ENCODE measurements around the gene SF3A2.

Gene SF3A2

DNA sequence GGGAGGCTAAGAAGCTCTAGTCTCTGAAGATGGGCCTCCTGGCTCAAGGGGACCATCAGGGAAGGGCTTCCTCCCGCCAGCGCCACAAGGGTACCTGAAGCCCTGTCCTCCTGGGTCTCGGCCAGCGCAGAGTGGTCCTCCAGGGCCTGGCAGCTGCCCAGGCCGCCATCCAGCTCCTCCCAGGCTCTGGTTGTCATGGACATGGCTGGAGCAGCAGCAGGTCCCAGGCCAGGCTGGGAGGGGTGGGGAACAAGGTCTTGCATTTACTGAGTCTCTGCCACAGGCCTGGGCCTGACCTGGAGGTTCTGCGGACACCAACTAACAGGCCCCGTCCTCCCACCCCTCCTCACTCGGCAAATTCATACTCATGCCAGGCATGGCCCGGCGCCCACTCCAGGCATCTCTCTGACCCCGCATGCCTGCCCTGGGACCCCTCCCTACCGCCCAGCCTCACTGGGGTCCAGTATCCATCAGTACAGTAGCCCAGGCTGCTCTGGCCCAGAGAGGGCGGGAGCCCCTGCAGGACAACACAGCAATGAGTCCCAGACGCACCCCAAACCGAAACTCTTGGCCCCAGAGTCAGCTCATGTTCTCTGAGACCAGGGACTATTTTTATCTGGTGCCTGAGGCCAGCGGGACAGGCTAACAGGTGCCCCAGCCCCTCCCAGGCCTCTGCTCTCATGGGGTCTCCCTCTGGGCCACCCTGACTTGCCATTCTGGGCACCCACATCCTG lies 18.7 kb downstream of the SF3A2 start:
- no peak for DNase-seq

DNA sequence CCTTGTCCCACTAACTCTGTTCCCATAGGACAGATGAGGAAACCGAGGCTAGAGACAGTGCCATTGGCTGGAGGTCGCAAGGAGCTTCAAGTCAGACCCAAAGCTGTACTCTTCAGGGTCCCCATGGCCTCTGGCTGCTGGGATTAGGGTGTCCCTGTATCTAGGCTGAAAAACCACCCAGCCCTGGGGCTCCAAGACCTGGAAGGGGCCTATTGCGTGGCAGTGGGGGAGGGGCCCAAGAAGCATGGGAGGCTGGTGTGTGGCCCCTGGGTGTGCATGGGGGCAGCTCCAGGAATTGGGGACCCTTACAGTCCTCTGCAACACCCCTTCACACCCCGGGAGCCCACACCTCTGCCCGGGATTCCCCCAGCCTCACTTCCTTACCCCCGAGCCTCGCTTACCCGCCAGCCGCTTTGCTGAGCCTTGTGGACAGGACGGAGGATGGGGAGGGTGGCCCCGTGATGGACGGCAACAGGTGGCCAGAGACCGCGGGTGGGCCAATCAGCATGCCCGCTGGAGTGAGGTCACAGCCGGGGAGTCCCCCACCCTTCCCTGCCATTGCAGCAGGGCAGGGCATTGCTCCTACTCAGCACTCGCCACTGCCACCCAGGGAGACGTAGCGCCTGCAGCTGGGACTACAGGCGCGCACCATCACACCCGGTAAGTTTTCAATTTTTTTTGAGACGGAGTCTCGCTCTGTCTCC lies 19.5 kb downstream of the SF3A2 start, which contains the start of gene JSRP1:
JSRP1 (minus strand) TSS at position 436 of the 704 bp plus-strand sequence. CDS start 1,103 bp downstream, outside the sequence.
- no peak for DNase-seq

- DNase-seq, result no peak
Measured at GRCh38 chr19:2259336-2259735, 22.7 kb downstream of the SF3A2 start.

- no peak for DNase-seq
Measured at GRCh38 chr19:2260341-2260805, 23.7 kb downstream of the SF3A2 start.

DNA sequence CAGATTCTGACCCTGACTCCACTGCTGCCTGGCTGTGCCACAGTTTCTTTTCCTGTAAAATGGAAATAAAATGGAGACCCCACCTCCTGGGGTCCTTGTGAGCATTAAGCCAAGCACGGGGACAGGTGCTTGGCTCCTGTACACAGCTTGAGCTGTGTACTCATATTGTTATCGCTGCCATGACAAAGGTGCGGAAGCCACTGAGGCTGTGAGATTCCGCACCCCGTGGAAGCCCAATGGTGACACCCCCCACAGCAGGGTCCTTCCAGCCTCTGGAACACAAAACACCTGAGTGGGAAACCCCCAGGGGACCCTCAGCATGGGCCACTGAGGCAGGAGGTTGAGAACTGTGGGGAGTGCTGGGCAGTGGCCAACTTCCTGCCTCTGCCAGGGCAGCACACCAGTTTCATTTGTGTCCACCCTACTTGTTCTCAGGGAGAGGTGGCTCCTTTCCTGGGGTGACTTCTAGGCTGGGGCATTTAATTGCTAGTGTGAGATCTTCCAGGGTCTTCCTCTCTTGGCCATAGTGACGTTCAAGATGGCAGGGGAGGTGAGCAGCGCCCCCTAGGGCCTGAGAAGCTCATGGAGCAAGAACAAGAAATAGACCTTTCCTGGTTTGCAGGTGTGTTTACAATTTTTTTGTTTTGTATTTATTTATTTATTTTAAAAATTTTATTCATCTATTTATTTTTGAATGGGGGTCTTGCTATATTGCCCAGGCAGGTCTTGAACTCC lies 25.0 kb downstream of the SF3A2 start:
- no peak for DNase-seq

DNA sequence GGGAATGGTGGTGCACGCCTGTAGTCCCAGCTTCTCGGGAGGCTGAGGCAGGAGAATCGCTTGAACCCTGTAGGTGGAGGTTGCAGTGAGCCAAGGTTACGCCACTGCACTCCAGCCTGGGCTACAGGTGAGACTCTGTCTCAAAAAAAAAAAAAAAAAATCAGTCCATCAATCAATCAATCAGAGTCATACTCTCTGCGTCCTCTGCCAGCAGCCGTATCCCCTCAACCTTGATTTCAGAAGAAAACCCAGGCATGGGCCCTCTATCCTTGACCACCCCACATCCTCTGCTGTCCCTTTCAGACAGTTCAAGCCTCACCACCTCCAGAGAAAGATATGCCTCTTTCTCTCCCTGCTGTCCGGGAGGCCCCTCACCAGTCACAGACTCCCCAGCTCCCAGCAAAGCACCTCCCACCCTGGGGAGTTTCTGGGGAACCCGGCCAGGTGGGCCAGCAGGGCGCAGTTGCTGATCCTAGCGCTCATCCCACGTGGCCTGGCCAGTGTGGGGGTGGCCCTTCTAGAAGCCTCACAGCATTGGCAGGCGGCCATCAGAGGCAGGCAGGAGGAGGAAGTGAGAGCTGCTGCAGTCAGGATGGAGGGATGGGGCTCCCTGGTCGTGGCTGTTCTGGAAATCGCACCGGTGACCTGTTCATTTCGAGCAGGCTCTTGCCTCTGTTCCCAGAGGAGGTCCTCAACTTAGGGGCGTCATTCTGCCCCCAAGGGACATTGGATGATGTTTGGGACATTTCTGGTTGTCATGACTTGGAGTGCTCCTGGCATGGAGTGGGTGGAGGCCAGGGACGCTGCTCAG lies 29.8 kb downstream of the SF3A2 start:
- no peak for DNase-seq

DNA sequence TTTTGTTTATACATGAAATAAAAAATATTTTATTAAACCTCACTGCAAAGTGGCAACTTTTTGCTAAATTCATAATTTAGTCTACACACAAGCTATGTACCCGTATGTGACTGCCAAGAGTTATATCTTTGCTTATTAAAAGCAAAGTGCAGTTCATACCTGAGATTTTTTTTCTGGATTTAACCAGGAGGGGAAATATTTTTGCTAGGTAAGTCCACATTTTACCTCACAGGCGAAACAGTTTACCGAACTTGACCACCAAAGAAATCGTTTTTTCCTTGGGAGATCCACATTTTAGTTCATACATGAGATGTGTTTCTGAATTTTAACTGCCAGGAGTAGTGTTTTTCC lies 31.8 kb downstream of the SF3A2 start:
- no peak for DNase-seq

- no peak for DNase-seq
Measured at GRCh38 chr19:2268861-2269243, 32.2 kb downstream of the SF3A2 start.

DNA sequence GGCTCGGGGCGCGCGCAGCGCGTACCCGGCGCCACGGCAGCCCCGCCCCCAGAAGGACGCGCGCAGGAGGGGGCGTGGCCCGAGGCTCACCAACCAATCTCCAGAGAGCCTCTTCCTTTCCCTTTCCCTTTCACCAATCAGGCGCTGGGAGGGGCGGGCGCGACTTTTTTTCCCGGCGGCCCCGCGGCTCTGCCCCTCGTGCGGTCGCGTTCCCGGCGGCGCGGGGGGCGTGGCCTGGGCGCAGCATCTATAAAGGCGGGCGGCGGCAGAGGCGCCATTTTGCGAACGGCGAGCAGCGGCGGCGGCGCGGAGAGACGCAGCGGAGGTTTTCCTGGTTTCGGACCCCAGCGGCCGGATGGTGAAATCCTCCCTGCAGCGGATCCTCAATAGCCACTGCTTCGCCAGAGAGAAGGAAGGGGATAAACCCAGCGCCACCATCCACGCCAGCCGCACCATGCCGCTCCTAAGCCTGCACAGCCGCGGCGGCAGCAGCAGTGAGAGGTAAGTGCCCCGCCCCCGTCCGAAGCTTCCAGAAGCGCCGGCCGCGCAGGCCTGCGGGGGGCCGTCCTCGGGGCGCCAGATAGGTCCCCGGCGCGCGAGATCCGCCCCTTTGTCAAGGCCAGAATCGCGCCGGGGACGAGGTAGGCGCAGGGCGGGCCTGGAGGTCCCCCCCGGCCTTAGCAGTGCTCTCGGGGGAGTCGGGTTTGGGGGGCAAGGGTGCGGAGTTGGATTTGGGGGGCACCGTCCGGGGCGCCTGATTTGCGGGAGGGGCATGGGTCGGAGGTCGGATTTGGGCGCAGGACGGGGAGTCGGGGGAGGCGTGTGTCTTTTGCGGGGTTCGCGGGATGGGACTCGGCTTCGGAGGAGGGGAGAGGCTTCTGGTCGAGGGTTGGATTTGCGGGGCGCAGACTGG lies 32.9 kb downstream of the SF3A2 start:
- peak; percentile 98 for DNase-seq

DNA sequence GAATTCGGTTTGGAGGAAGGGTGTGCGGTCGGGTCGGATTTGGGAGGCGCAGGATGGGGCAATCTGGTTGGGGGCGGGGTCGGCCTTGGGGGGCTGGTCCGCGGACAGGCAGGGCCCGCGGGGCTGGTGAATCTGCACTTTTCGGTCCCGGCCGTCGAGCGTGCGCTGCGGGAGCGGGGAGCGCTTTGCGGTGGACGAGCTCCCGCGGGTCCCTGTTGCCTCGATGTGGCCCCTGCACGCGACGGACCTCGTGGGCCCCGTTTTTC lies 33.5 kb downstream of the SF3A2 start:
- no peak for DNase-seq

DNA sequence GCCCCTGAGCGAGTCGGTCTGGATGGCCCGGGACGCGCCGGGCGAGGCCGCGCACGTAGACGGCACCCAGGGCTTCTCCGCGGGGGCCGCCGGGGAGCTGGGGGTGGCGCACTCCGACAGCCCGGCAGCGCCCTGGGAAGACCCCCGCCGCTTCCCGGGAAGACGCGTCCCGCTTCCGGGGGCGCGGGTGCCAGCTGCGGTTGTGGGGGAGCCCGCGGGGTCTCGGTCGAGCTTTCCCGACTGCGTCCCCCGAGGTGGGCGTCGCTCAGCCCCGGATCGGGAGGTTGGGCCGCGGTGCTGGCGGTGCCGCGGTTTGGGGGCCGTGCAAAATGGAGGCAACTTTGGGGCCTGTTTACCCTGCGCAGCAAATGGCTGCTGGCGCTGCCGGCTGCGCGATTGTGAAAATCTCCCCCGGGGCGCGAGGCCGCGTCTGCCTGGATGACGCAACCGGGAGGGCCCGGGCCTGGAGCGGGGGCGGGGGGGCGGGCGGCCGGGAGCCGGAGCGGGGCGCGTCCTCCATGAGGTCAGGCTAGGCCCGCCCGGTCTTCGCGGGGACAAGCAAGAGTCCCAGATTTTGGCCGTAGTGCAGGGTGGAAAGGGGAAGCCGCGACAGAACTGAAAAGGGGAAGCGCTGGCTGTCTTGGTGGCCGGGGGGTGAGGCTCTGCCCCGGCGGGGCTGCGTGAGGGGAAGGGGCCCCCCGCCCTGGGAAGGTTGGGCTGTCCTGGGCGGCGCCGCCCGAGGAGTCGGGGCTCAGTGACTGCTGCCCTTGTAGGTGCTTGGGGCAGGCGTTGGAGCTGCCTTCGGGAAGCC lies 34.0 kb downstream of the SF3A2 start:
- DNase-seq, result peak; percentile 61

DNA sequence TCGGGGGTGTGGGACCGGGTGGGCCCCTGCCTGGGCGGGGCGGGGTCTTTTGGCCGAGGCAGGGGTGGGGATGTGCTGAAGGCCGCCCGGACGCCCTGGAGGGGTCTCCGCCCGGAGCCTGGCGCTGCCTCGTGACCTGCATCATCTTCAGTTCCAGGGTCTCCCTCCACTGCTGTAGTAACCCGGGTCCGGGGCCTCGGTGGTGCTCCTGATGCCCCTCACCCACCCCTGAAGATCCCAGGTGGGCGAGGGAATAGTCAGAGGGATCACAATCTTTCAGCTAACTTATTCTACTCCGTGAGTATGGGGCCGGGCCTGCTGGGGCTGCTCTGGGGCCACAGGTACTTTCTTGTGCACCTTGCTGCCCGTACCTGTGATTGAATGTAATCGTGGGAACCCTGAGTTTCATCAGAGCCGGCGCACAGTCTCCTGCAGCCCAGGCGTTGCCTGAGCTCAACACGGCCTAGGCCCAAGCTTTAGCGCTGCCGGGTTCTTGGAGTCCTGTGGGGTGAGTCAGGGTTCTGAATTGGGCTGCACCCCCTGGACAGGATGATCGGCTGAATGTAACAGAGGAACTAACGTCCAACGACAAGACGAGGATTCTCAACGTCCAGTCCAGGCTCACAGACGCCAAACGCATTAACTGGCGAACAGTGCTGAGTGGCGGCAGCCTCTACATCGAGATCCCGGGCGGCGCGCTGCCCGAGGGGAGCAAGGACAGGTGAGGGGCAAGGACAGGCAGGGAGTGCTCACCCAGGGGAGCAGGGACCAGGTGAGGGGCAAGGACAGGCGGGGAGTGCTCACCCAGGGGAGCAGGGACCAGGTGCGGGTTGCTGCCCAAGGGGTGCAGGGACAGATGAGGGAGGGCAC lies 34.8 kb downstream of the SF3A2 start:
- no peak for DNase-seq

GRCh38 chr19:2273356-2274184 lies 36.9 kb downstream of the SF3A2 start:
- peak; percentile 63 for DNase-seq

GRCh38 chr19:2274185-2274711 lies 37.6 kb downstream of the SF3A2 start:
- no peak for DNase-seq

DNA sequence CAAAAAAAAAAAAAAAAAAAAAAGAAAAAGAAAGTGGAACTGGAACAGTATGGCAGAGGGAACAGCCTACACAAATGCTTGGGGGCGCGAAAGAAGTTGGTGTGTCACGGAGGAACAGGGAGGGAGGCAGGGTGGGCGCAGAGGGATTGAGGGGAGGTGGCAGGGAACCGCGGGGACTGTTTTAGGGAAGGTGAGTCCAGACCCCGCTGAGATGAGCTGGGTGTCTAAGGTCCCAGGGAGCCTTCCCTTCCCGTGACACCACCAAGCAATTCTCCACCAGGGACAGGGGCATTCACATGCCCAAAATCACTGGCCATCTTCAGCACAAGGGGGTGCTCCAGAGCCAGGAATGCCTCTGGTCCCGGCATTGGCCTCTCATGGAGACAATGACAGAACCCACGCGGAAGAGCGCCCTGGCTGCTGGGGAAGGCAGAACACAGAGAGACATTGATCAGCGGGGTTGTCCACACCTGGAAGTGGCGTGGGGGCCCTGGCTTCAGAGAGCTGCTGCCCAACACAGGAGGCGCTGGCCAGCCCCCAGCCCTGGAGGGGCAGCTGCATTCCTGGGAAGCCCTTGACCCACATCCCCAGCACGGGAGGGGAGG lies 38.4 kb downstream of the SF3A2 start:
- no peak for DNase-seq

GRCh38 chr19:2275588-2276428 lies 39.2 kb downstream of the SF3A2 start:
- DNase-seq, result no peak

GRCh38 chr19:2276429-2276986 lies 39.9 kb downstream of the SF3A2 start:
- no peak for DNase-seq

Data from activated T-cell treated with anti-CD3 and anti-CD28 coated beads for 4 hours (primary cell).